HG03439 (cell line): ENCODE data around the gene GABRG3.

Source experiments
- ATAC-seq: cut with Tn5 transposase; IDR thresholded peaks from one replicate; pipeline ENCODE4 v1.9.1; 2021; ENCODE audit warnings: mild to moderate bottlenecking, moderate library complexity; ENCODE audit not compliant: unreplicated experiment

Gene GABRG3

DNA sequence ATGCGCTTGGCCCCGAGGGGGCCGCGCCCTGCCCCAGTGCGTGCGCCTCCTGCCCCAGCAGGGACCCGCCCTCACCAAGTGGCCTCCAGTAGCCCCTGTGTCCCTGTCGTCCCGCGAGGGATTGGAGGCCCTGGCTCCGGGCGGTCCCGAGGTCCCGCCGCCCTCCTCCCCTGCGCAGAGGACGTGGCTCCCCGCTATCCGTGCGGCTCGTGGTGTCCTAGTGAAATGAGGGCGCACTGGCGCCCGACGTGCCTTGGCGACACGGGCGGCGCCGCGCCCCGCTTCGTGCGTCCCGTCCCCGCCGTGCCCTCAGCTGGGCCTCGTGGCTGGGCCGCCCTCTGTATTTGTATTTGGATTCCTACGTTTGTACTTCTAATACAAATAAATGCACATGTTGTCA is 570.6 kb downstream of the GABRG3 start:
- no peak for ATAC-seq

DNA sequence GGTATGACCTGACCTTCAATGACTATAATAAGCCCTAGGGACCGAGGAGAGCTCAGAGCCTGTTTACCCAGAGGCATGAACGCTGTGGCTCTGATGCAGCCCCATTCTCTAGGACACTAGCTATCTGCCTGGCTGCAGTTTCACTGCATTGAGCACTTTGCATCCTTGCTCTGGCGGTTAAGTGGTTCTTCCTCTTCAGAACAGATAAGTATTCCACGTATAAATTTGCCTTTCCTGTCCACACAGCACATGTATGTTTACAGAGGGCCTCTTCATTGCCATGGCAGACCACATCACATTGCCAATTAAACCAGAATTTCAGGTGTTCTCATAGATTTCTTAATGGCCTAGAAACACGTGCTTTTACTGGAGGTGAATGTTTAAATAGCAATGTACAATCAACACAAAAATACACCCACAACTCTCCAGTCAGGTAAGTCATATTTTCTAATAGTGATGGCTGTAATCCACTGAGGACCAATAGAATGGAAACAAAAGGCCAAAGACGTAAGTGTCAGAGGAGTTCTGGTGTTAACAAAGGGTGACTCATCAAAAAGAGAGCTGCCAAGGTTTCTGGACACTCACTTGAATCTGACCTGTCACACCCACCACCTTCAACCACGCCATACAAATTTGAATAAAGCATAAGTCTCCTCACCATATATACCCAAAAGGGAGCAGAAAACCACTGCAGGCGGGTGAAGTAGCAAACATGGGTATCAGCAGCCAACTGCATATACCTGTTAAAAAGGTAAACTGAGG is 574.7 kb downstream of the GABRG3 start:
- ATAC-seq = no peak

DNA sequence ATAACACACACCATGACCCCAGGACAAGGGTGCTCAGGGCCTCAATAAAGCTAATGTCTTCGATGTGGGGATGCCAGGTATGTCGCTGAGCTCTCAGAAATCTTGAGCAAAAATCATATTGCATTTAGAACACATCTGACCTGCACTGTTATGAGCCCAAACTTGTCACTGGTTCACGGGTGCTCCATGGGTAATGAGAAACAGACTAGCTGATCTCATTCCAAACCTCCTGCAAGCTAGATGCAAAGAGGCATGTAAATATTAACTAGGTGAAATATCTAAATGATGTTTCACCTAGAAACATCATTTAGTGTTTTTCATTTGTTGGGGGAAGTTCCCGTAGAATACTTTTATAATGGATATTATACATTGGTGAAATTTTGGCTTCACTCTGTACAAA is 578.8 kb downstream of the GABRG3 start:
- no peak for ATAC-seq

GRCh38 chr15:27550635-27551034 is 579.7 kb downstream of the GABRG3 start:
- ATAC-seq = no peak

DNA sequence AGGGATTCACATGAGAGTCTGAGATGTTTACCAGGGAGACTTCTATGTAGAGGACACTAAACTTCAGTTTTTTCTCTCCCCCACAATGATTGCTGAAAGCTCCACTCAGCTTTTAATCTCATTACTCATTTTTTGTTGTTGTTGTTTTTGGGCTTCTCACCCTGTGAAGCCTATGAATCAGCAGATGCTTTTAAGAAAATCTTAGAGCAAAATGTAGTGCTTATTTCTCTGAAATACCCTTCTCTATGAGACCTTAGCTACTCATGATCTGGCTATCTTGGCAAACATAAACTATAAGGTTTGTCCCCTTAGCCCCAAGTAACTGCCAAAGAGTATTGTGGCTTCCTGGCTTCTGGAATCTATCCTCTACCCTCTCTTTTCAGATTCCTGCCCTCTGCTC is 590.8 kb downstream of the GABRG3 start:
- ATAC-seq = no peak

GRCh38 chr15:27563765-27564370 is 592.9 kb downstream of the GABRG3 start:
- ATAC-seq = no peak

- ATAC-seq = no peak
Measured at GRCh38 chr15:27564656-27565055, 593.7 kb downstream of the GABRG3 start.

GRCh38 chr15:27570746-27571145 is 599.8 kb downstream of the GABRG3 start:
- ATAC-seq = no peak

DNA sequence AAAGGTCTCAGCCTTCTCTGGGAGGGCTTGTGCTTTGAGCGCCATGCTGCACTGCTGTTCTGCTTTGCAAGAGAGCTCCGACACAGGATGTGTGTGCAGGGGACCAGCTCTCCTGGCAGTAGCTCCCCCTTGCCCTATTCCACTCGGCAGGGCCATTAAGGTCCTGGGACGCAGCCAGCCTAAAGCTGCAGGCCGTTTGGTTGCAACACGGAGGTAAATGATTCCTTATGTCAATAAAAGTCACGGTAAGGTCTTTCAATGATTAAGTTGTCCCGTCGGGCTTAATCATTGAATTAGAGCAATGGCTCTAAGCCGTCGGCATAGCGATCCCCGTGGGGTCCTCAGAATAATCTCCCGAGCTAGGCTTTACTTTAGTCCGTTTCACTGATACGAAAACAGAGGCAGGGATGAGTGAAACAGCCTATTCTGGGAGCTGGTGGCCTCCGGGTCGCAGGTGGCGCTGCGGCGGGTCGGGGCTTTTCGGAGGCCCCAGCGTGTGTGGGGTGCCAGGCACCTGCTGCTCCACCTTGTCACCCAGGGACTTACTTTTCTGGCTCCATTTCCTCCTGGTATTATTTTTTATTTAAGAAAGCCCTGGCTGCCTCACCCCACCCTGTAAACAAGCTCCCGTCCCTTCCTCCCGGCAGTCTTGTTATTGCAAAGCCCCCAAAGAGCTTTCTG is 603.0 kb downstream of the GABRG3 start:
- ATAC-seq = no peak

DNA sequence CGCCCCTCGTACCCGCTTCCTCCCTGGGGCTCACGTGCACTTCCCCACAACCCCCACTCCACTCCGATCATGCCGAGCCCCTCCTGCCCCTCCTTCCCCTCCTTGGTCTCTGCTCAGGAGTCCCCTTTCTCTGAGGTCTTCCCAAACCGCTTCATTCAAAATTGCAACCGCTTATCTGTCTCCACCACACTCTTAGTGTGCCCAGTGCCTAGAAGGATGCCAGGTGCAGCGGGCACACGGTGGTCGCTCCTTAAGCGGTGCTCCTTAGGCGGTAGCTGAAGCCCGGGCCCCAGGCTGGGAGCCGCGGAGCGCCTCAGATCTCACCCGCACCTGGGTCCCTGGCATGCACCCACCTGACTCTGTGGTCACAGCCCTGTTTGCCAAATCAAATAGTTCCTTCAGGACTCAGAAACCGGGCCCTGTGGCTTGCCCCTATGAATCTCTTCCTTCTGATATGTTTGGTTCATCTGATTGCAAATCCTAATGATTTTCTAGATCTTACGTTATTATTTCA is 603.6 kb downstream of the GABRG3 start:
- ATAC-seq = no peak

GRCh38 chr15:27575521-27575920 is 604.5 kb downstream of the GABRG3 start:
- no peak for ATAC-seq

GRCh38 chr15:27576576-27576975 is 605.6 kb downstream of the GABRG3 start:
- no peak for ATAC-seq

- no peak for ATAC-seq
Measured at GRCh38 chr15:27579738-27580137, 608.8 kb downstream of the GABRG3 start.

DNA sequence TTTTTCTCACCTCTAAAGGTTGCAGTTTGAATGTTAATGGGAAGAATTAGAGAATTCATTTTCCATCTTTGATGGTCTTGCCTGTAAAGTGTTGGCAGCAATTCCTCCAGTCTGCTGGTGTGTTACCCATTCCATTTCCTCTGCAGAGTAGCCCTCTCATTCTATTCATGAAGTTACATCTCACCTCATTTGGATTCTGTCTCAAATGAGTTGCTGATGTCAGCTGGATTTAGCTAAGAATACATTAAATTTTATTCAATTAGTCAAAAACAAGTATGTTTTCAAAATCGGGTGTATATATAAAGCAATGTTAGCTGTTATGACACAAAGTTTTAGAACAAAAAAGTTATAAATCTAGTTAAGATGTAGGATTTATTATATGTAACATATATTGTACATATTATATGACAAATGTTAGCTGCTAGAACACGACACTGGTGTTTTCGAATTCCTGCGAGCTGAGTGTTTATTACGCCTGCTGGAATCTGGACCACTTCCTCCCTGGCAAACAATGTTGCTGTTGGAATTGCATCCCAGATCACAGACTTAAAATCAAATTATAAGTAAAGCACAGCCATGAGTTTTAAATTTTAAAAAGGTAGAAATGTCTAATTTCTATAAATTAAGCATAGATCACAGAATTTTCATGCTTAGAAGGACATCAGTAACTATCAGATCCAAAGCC is 611.9 kb downstream of the GABRG3 start:
- no peak for ATAC-seq

DNA sequence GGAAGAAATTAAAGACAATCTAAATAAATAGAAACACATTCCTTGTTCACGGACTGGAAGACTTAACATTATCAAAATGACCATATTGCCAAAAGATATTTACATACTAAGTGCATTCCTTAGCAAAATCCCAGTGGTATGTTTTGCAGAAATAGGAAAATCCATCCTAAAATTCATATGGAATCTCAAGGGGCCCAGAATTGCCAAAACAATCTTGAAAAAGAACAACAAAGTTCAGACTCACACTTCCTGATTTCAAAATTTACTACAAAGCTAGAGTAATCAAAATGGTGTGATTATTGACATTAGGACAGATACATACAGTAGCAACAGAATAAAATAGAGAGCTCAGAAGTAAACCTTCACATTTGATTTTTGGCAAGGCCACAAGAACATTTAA is 612.7 kb downstream of the GABRG3 start:
- ATAC-seq = no peak

- ATAC-seq = no peak
Measured at GRCh38 chr15:27585041-27585640, 614.2 kb downstream of the GABRG3 start.

DNA sequence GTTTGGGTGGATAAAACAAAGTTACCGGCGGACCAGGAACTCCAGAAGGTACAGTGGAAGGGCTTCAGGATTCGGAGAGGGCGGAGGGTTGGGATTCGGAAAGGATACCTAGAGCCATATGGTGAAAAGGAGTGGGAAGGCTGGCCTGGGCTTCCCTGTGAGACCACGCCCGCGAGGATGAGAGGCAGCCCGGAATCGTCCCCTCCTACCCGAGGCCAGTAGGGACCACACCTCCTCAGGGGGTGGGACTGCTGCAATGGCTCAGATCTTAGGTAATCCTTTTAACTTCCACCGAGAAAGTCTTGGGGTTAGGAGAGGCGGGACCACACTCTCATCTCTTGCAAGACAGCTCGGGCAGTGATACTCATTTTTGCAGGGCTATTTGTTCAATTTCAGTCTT is 616.8 kb downstream of the GABRG3 start:
- ATAC-seq = no peak

DNA sequence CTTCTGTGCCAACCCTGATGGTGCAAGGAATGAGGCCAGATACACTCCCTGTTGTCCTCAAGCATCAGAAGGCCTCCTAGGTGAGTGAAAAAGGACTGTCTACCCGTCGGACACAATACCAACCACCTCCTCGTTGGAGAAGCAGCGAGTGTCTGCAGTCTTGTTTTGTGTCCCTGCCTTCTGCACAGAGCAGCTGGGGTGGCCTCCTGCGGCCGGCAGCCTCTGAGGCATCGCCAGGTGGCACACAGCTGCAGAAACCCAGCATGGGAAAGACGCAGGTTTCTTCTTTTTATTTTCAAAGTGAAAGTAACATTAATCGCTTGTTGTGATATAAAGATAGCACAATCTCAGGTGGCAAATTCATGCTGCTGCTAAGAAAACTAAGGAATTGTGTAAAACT is 618.3 kb downstream of the GABRG3 start:
- no peak for ATAC-seq

DNA sequence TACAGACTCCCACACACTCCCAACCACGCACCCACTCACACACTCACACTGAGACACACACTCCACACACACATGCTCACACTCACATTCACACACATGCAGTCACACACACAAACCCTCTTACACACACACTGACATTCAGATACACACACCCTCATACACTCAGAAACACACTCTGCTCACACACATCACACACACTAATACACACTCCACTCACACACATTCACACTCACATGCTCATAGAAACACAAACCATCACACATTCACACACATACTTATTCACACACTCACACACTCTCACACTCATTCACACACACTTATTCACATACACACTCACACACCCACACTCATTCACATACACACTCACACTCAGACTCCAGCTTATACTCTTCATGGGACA is 618.8 kb downstream of the GABRG3 start:
- ATAC-seq = no peak
